Measurements from ENCODE around the gene RPTOR.

Gene RPTOR

DNA sequence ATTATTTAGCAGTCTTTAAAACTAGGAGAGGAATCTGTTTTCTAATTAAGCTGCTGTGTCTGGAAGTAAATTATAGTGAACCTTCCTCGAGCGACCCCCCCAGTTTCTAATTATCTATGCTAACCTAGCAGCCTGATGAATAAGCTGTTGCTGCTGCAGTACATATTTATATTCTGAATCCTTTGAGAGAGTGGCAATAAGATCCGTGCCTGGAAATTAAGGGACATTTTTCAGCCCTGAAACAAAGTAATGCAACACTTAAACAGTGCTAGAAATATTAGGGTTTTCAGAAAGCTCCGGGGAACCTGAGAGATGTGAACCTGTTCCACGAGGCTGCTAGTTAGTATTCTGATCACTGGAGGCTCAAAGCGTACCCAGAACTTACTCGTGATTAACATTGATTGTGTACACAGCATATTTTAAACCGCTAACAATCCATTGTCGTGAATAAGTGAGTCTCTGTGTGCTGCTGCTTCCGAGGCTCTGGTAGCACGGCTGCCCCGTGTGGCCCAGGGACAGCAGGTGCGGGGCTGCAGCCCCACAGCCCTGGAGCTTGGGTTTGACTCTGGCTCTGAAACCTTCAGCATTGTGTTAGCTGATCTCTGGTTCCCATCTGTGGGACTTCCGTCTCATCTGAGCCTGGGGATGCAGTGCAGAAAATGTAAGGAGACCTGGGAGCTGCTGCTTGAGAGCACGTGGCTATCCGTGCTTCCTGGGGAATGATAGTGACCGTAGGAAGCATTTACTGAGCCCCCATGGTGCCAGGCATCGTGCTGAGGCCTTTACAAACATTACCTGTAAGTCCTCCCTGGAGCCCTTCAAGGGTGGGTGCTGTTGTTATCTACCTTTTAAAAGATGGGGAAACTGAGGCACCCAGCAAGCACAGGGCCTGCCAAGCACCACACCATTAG is 256.1 kb downstream of the RPTOR start:
- WGBS, 2 donors (ENCODE audit: extremely low coverage in 2 of 2, insufficient read length in 2 of 2, insufficient replicate concordance in 1 of 2), result no CpG with 5 or more reads among the region's 18 CpGs
- H2BK15ac ChIP-seq (ENCODE audit: low read length), result no peak overlapping the region
- H3K27ac ChIP-seq (replicated peaks; ENCODE audit: low read length), result no peak overlapping the region
- no peak overlapping the region for H4K8ac ChIP-seq (ENCODE audit: low read depth, low read length)
- H3K9me3 ChIP-seq (replicated peaks in 1 of 2; ENCODE audit: control insufficient read depth in 2 of 2, insufficient read depth in 1 of 2, low read depth in 1 of 2, low read length in 2 of 2), result peaks cover 1 to 5% of the 10 kb centered on the region in 2 donors
- H3K18ac ChIP-seq (ENCODE audit: low read length), result no peak overlapping the region
- H3K14ac ChIP-seq (ENCODE audit: low read length), result no peak overlapping the region
- H3K36me3 ChIP-seq (replicated peaks in 1 of 2; ENCODE audit: control insufficient read depth in 2 of 2, insufficient read depth in 2 of 2, low read length in 2 of 2), result peaks cover 2 to 9% of the 10 kb centered on the region in 2 donors
- no peak overlapping the region for H3K9ac ChIP-seq (ENCODE audit: low read depth, low read length, poor library complexity)
- H2AFZ ChIP-seq (ENCODE audit: low read length), result no peak overlapping the region
- no peak for DNase-seq (ENCODE audit: low spot score)
- H3K4ac ChIP-seq (ENCODE audit: low read length), result no peak overlapping the region
- no peaks in the 10 kb centered on the region for H3K79me1 ChIP-seq (ENCODE audit: low read depth, low read length)
- peak overlapping the region; percentile 5 for H2AK5ac ChIP-seq (ENCODE audit: low read depth, low read length)
- H3K4me1 ChIP-seq (ENCODE audit: control insufficient read depth in 2 of 2, insufficient read depth in 1 of 2, low read depth in 1 of 2, low read length in 2 of 2), result peaks cover 3% of the 10 kb centered on the region in 2 donors
- no peak overlapping the region for H2BK120ac ChIP-seq (ENCODE audit: low read depth, low read length)
- no peak overlapping the region for H3K4me3 ChIP-seq (ENCODE audit: low read length in 2 of 2)
- no peak overlapping the region for H4K91ac ChIP-seq (ENCODE audit: low read depth, low read length, poor library complexity)
- no peak overlapping the region for H2BK5ac ChIP-seq (ENCODE audit: low read length)
- H3K23ac ChIP-seq (ENCODE audit: low read depth, low read length, poor library complexity), result no peak overlapping the region
- H2BK12ac ChIP-seq (ENCODE audit: low read length), result no peak overlapping the region
- no peak overlapping the region for H3K4me2 ChIP-seq (ENCODE audit: insufficient read depth, low read length, poor library complexity, severe bottlenecking)
- H3K27me3 ChIP-seq (ENCODE audit: control insufficient read depth in 3 of 3, insufficient read depth in 3 of 3, low read depth in 1 of 3, low read length in 3 of 3), result no peaks in the 10 kb centered on the region

DNA sequence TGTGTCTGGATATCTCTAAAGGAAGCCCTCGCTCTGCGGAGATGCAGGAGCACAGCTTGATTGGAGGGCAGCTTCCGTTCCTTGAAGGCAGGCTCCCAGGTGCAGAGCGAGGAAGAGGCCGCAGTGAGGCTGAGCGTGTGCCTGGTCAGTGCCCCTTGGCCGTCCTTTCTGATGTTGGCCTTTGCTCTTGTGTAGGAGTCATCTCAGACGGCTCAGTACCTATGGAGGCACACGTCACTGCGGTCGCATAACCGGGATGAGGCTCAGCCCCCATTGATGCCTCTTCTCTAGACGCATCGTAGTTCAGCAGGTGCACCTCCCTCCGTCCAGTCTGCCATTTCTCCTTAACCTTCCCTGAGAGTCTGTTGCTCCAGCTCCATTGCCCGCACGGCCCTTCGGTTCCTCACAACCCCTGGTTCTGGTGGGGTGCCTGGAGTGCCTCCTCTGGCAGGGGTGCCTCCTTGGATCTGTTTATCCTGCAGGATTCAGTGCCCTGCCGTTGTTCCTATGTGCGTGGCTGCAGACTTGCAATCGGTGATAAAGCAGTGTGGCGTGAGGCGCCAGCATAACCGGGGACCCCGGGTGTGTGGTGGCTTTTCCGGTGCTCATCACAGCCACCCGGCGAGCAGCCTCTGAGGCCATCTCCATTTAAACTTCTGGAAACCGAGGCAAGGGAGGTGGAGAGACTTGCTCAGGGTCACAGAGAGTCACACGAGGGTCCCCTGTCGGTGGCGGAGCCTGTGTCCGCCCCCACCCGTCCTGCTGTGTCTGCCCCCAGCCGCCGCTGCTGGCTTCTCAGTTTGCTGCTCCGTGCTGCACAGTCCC is 258.2 kb downstream of the RPTOR start:
- Histone ChIP-seq H2BK15ac (ENCODE audit: low read length) (no peak overlapping the region), H3K14ac (ENCODE audit: low read length) (no peak overlapping the region), H4K8ac (ENCODE audit: low read depth, low read length) (no peak overlapping the region), H3K4me1 (ENCODE audit: control insufficient read depth in 2 of 2, insufficient read depth in 1 of 2, low read depth in 1 of 2, low read length in 2 of 2) (peaks cover 3% of the 10 kb centered on the region in 2 donors), H3K27me3 (ENCODE audit: control insufficient read depth in 3 of 3, insufficient read depth in 3 of 3, low read depth in 1 of 3, low read length in 3 of 3) (no peaks in the 10 kb centered on the region), H3K4ac (ENCODE audit: low read length) (no peak overlapping the region), H3K9ac (ENCODE audit: low read depth, low read length, poor library complexity) (peak overlapping the region; percentile 65), H2AK5ac (ENCODE audit: low read depth, low read length) (peak overlapping the region; percentile 80), H3K9me3 (replicated peaks in 1 of 2; ENCODE audit: control insufficient read depth in 2 of 2, insufficient read depth in 1 of 2, low read depth in 1 of 2, low read length in 2 of 2) (peaks cover 3 to 15% of the 10 kb centered on the region in 2 donors), H3K27ac (replicated peaks; ENCODE audit: low read length) (no peak overlapping the region), H2BK5ac (ENCODE audit: low read length) (peak overlapping the region; percentile 28), H2BK120ac (ENCODE audit: low read depth, low read length) (no peak overlapping the region), H3K36me3 (replicated peaks in 1 of 2; ENCODE audit: control insufficient read depth in 2 of 2, insufficient read depth in 2 of 2, low read length in 2 of 2) (peaks cover 1 to 2% of the 10 kb centered on the region in 2 donors), H3K79me1 (ENCODE audit: low read depth, low read length) (no peaks in the 10 kb centered on the region), H3K18ac (ENCODE audit: low read length) (peak overlapping the region; percentile 49), H3K4me3 (ENCODE audit: low read length in 2 of 2) (no peak overlapping the region), H3K4me2 (ENCODE audit: insufficient read depth, low read length, poor library complexity, severe bottlenecking) (no peak overlapping the region), H4K91ac (ENCODE audit: low read depth, low read length, poor library complexity) (no peak overlapping the region), H2AFZ (ENCODE audit: low read length) (no peak overlapping the region), H3K23ac (ENCODE audit: low read depth, low read length, poor library complexity) (peak overlapping the region; percentile 34), H2BK12ac (ENCODE audit: low read length) (no peak overlapping the region)
- DNase-seq (ENCODE audit: low spot score), result no peak
- no CpG with 5 or more reads among the region's 37 CpGs for WGBS, 2 donors (ENCODE audit: extremely low coverage in 2 of 2, insufficient read length in 2 of 2, insufficient replicate concordance in 1 of 2)

DNA sequence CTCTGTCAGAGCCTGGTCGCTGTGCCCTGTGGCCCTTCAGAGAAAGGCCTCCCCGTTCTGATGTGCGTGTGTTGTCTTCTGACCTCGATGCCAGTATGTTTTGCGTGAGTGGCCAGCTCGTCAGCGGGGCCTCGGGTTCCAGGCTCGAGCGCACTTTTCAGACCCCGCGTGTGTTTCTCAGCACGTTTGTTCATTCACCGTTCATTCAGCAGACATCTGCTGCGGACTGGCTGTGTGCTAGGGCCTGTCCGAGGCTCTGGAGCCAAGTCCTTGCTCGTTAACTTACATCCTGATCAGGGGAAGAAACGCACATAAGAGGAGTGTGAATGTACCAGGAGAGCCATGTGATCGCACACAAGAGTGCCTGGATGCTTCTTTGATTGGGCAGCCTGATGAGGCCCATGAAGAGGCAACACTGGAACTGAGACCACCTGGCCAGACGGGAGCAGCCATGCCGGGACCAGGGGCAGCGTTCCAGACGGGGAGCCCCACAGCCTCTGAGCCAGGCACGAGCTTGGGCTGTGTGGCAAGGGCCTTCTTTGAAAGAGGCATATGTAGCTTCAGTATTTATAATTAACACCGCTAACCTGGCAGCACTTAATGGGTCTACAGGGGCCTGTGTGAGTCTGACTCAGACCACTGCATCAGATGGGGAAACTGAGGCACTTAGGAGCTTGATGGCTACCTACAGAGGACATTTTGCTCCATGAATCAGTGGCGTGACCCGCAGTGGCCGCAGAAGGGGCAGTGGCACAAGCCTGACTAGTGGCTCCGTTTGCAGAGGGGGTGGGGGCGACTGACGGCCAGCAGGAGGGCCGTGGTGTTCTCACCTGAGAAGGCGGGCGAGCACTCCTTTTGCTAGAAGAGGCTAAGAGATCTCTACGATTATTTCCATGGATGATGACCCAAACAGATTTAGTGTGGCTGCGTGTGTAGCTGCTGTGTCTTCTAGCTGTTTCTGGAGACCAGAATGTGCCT is 259.1 kb downstream of the RPTOR start:
- no peak overlapping the region for H2BK12ac ChIP-seq (ENCODE audit: low read length)
- H3K4me2 ChIP-seq (ENCODE audit: insufficient read depth, low read length, poor library complexity, severe bottlenecking), result no peak overlapping the region
- no peak overlapping the region for H2BK120ac ChIP-seq (ENCODE audit: low read depth, low read length)
- peak overlapping the region; percentile 49 for H3K18ac ChIP-seq (ENCODE audit: low read length)
- no peak overlapping the region for H4K91ac ChIP-seq (ENCODE audit: low read depth, low read length, poor library complexity)
- H2BK15ac ChIP-seq (ENCODE audit: low read length), result no peak overlapping the region
- H3K14ac ChIP-seq (ENCODE audit: low read length), result no peak overlapping the region
- no peak overlapping the region for H3K4me3 ChIP-seq (ENCODE audit: low read length in 2 of 2)
- no peak overlapping the region for H3K27ac ChIP-seq (replicated peaks; ENCODE audit: low read length)
- peak overlapping the region; percentile 38 for H2AK5ac ChIP-seq (ENCODE audit: low read depth, low read length)
- no peak overlapping the region for H3K9ac ChIP-seq (ENCODE audit: low read depth, low read length, poor library complexity)
- H2AFZ ChIP-seq (ENCODE audit: low read length), result no peak overlapping the region
- H3K4ac ChIP-seq (ENCODE audit: low read length), result no peak overlapping the region
- peak overlapping the region; percentile 62 for H3K23ac ChIP-seq (ENCODE audit: low read depth, low read length, poor library complexity)
- H4K8ac ChIP-seq (ENCODE audit: low read depth, low read length), result no peak overlapping the region
- WGBS, 2 donors (ENCODE audit: extremely low coverage in 2 of 2, insufficient read length in 2 of 2, insufficient replicate concordance in 1 of 2), result no CpG with 5 or more reads among the region's 36 CpGs
- H3K79me1 ChIP-seq (ENCODE audit: low read depth, low read length), result no peaks in the 10 kb centered on the region
- DNase-seq (ENCODE audit: low spot score), result no peak
- peaks cover 2 to 15% of the 10 kb centered on the region in 2 donors for H3K9me3 ChIP-seq (replicated peaks in 1 of 2; ENCODE audit: control insufficient read depth in 2 of 2, insufficient read depth in 1 of 2, low read depth in 1 of 2, low read length in 2 of 2)
- H3K4me1 ChIP-seq (ENCODE audit: control insufficient read depth in 2 of 2, insufficient read depth in 1 of 2, low read depth in 1 of 2, low read length in 2 of 2), result peaks cover 2 to 3% of the 10 kb centered on the region in 2 donors
- no peaks in the 10 kb centered on the region for H3K36me3 ChIP-seq (replicated peaks in 1 of 2; ENCODE audit: control insufficient read depth in 2 of 2, insufficient read depth in 2 of 2, low read length in 2 of 2)
- no peaks in the 10 kb centered on the region for H3K27me3 ChIP-seq (ENCODE audit: control insufficient read depth in 3 of 3, insufficient read depth in 3 of 3, low read depth in 1 of 3, low read length in 3 of 3)
- H2BK5ac ChIP-seq (ENCODE audit: low read length), result peak overlapping the region; percentile 28

Data from neuronal stem cell (in vitro differentiated cells).